OCI-LY7 (cell line): ENCODE data around the gene ZFHX3. TPM values are rescaled to one million over a fixed set of nuclear protein-coding genes. Genes with fewer than 3 reads are reported as not detected.

Experiments used
- BruUV-seq: library from RNA; stranded (reverse); fragments of 400-500 nt; replicated peaks from 2 replicates; lab custom pipeline; 2021; lab: Mats Ljungman, UMichigan
- CTCF ChIA-PET: fragments of 300-600 bp; sonication (Branson Sonifier 250); formaldehyde crosslinking; loops from one replicate; lab custom pipeline; 2022; ENCODE audit warnings: antibody characterized with exemption; ENCODE audit not compliant: unreplicated experiment; lab: Charles Lee
- POLR2A ChIA-PET: fragments of 300-600 bp; sonication (Branson Sonifier 250); formaldehyde crosslinking; loops from one replicate; lab custom pipeline; 2022; ENCODE audit warnings: antibody characterized with exemption; lab: Charles Lee
- DNase-seq: peaks from one replicate; pipeline ENCODE4 v3.0.0-alpha.2; 2015; ENCODE audit warnings: low spot score
- H2AFZ ChIP-seq: fragments of 200-600 bp; sonication (generic), shearing (Covaris generic); 2 replicates; pipeline ENCODE4 v1.6.1; 2014; ENCODE audit warnings: mild to moderate bottlenecking, antibody characterized with exemption, low read length, moderate library complexity
- H3K27ac ChIP-seq: fragments of 200-600 bp; sonication (generic); 2 replicates; pipeline ENCODE4 v1.5.1; 2014; ENCODE audit warnings: mixed run types, low read depth, mild to moderate bottlenecking, moderate library complexity, low read length, inconsistent platforms; ENCODE audit not compliant: poor library complexity, severe bottlenecking
- H3K36me3 ChIP-seq: fragments of 200-600 bp; sonication (generic); 2 replicates; pipeline ENCODE4 v1.6.1; 2014; ENCODE audit warnings: mild to moderate bottlenecking, antibody characterized with exemption, low read length, moderate library complexity, mixed read lengths; ENCODE audit not compliant: insufficient read depth
- H3K4me1 ChIP-seq: fragments of 200-600 bp; sonication (generic); 2 replicates; pipeline ENCODE4 v1.5.1; 2014; ENCODE audit warnings: mild to moderate bottlenecking, low read length; ENCODE audit not compliant: insufficient read depth, poor library complexity, severe bottlenecking
- H3K4me2 ChIP-seq: fragments of 200-600 bp; sonication (generic); 2 replicates; pipeline ENCODE4 v1.6.1; 2014; ENCODE audit warnings: mild to moderate bottlenecking, low read length
- H3K4me3 ChIP-seq: fragments of 200-600 bp; sonication (generic); 2 replicates; pipeline ENCODE4 v1.5.1; 2014; ENCODE audit warnings: mild to moderate bottlenecking, low read depth, low read length; ENCODE audit not compliant: poor library complexity, severe bottlenecking
- H3K79me2 ChIP-seq: fragments of 200-600 bp; sonication (generic); 2 replicates; pipeline ENCODE4 v1.6.1; 2016; ENCODE audit warnings: low read depth, mild to moderate bottlenecking, low read length, moderate library complexity, mixed read lengths; ENCODE audit not compliant: insufficient read depth
- H3K9me2 ChIP-seq: fragments of 200-600 bp; sonication (generic); 2 replicates; pipeline ENCODE4 v1.6.1; 2016; ENCODE audit warnings: mild to moderate bottlenecking, low read length, mixed read lengths; ENCODE audit not compliant: insufficient read depth
- H3K9me3 ChIP-seq: fragments of 200-600 bp; sonication (generic); 2 replicates; pipeline ENCODE4 v1.6.1; 2014; ENCODE audit warnings: mild to moderate bottlenecking, mixed run types, low read length, mixed read lengths
- H4K20me1 ChIP-seq: fragments of 200-600 bp; sonication (generic); 2 replicates; pipeline ENCODE4 v1.6.1; 2014; ENCODE audit warnings: mild to moderate bottlenecking, antibody characterized with exemption, low read length, moderate library complexity, mixed read lengths; ENCODE audit not compliant: insufficient read depth
- EZH2phosphoT487 ChIP-seq: fragments of 200-600 bp; sonication (generic); IDR thresholded peaks from 2 replicates; pipeline ENCODE4 v1.6.1; 2018; ENCODE audit warnings: low read depth, borderline replicate concordance, mild to moderate bottlenecking, mixed run types, antibody characterized with exemption, low read length, moderate library complexity, mixed read lengths
- intact Hi-C: fragments of 100-400 bp; cut with micrococcal nuclease; formaldehyde crosslinking; loops from one replicate; pipeline ENCODE4 v1.10.0; 2022; ENCODE audit not compliant: unreplicated experiment
- total RNA-seq, 2 experiments: library from RNA; depleted of rRNA in 1 of 2; stranded (reverse); fragments of >200 nt in 1 of 2; shearing (Covaris generic) in 1 of 2; gene quantifications; 2 replicates each; pipeline ENCODE4 v1.2.3, GENCODE V29; 2014 to 2022
- TF ChIP-seq, protein P1 (sequence below): fragments of 200-600 bp; sonication (generic); conservative IDR thresholded peaks from 2 replicates; pipeline ENCODE4 v1.5.1; 2014; ENCODE audit warnings: mild to moderate bottlenecking, antibody characterized with exemption, low read length, moderate library complexity, mixed read lengths

ZFHX3 gene
- total RNA-seq, 2 experiments from 2014 or later = 1.3 to 6.2 TPM

DNA sequence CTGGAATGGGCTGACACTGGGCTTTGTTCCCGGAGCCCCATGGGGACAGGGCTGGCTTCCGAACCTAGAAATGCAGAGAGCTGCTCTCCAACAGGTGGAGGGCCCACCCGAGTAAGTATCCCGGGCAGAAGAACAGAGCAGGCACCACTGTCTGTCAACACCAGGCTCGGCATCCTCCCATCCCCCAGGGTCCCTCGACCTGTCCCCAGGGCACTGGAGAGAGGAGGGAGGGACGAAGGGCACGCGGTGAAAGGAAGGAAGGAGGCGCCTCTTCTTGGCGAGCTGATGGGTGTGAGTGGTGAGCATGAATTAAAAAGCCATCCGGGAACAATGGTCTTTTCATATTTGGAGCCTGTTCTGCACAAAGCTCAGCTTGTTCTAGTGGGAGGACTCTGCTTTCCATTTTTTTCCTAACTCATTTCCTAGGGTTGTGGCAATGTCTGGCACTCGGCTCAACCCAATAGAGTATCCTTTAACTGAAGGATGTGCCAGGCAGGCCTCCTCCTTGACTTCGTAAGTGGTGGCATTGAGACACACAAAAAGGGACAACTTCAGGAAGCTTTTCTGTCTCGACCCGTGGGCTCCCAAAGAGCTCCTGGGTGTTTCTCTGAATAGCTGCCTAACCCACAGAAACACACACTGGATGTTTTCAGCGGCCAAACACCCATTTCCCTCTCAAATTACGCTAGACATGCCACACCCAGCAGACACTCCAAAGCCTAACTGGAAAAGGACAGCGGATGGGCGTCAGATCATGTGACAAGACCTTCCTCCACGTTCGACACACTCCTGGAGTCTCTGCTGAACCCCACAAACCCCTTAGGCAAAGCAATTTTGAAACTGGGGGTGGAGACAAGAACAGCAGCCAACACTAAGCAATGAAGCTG, 47.7 kb downstream of the ZFHX3 start:
- POLR2A ChIA-PET = no interaction called here
- DNase-seq = no peak
- TF ChIP-seq, protein P1, sequence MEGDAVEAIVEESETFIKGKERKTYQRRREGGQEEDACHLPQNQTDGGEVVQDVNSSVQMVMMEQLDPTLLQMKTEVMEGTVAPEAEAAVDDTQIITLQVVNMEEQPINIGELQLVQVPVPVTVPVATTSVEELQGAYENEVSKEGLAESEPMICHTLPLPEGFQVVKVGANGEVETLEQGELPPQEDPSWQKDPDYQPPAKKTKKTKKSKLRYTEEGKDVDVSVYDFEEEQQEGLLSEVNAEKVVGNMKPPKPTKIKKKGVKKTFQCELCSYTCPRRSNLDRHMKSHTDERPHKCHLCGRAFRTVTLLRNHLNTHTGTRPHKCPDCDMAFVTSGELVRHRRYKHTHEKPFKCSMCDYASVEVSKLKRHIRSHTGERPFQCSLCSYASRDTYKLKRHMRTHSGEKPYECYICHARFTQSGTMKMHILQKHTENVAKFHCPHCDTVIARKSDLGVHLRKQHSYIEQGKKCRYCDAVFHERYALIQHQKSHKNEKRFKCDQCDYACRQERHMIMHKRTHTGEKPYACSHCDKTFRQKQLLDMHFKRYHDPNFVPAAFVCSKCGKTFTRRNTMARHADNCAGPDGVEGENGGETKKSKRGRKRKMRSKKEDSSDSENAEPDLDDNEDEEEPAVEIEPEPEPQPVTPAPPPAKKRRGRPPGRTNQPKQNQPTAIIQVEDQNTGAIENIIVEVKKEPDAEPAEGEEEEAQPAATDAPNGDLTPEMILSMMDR = no peak
- TF ChIP-seq EZH2phosphoT487 = no peak
- no peaks in the 10 kb centered on the region for H3K36me3 ChIP-seq
- intact Hi-C loops = no loop called here
- H3K79me2 ChIP-seq = no peaks in the 10 kb centered on the region
- no peaks in the 10 kb centered on the region for H3K9me3 ChIP-seq
- no peak overlapping the region for H2AFZ ChIP-seq
- CTCF ChIA-PET = no interaction called here
- no peaks in the 10 kb centered on the region for H3K9me2 ChIP-seq
- H3K4me1 ChIP-seq = no peaks in the 10 kb centered on the region
- H3K4me2 ChIP-seq = no peak overlapping the region
- H4K20me1 ChIP-seq = no peaks in the 10 kb centered on the region
- no peak overlapping the region for H3K4me3 ChIP-seq
- no peak overlapping the region for H3K27ac ChIP-seq
- no TSS peak for BruUV-seq

DNA sequence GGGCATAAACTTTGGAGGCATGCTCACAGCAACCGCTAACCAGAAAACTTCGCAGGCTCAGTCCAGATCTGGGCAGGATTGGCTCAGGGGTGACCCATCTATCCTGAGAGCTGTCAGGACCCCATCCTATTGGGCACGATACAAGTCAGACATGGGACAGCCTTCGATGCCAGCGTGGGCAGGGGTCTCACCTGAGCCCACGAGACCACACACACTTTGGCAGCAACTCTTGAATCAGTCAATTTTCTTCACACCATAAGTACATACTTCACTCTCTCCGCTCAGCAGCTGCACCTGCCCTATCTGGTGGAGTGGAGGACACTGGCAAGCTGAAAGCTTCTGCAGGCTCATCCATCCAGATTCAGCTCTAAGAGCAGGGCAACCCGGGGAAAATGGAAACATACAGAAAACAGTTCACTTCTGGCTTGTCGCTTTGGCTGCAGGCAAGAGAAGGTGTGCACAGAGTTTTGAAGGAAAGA, 48.3 kb downstream of the ZFHX3 start:
- Histone ChIP-seq H3K27ac (no peak overlapping the region), H3K4me2 (no peak overlapping the region), H3K9me2 (no peaks in the 10 kb centered on the region), H3K36me3 (no peaks in the 10 kb centered on the region), H3K4me3 (no peak overlapping the region), H3K4me1 (no peaks in the 10 kb centered on the region), H3K79me2 (no peaks in the 10 kb centered on the region), H3K9me3 (no peaks in the 10 kb centered on the region), H4K20me1 (no peaks in the 10 kb centered on the region), H2AFZ (no peak overlapping the region)
- CTCF ChIA-PET = no interaction called here
- POLR2A ChIA-PET = no interaction called here
- intact Hi-C loops = no loop called here
- no TSS peak for BruUV-seq
- no peak for DNase-seq
- TF ChIP-seq, protein P1 = no peak
- no peak for TF ChIP-seq EZH2phosphoT487

DNA sequence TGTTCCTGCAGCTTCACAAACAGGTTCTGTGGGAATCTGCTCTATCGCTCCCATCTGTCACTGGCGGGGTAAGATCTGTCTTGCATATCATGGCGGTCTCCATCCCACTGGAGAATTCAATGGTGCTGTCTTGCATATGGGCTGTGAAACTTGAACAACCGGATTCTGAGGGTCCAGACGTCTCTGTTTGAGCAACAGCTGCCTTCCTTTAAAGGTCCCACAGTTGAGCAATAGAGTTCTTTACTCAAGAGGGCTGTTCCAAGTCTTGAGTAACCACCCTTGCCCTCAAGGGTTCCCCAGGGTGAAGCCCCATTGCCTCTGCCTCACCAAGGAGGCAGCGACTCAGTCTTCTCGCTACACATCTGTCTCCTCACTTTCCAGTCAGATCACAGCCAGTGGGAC, 50.8 kb downstream of the ZFHX3 start:
- ChIA-PET POLR2A (no interaction called here), CTCF (interaction anchor here (0.6 kb wide), 1 partner anchor 164 kb away, joined by 9 read pairs; no protein-coding TSS in a partner anchor)
- H3K27ac ChIP-seq = no peak overlapping the region
- H3K79me2 ChIP-seq = no peaks in the 10 kb centered on the region
- H3K4me1 ChIP-seq = no peaks in the 10 kb centered on the region
- TF ChIP-seq, protein P1 = no peak
- TF ChIP-seq EZH2phosphoT487 = no peak
- no peaks in the 10 kb centered on the region for H3K36me3 ChIP-seq
- no peak overlapping the region for H2AFZ ChIP-seq
- no peak for DNase-seq
- no peak overlapping the region for H3K4me2 ChIP-seq
- intact Hi-C loops = no loop called here
- no peak overlapping the region for H3K4me3 ChIP-seq
- H3K9me2 ChIP-seq = no peaks in the 10 kb centered on the region
- H4K20me1 ChIP-seq = no peaks in the 10 kb centered on the region
- H3K9me3 ChIP-seq = no peaks in the 10 kb centered on the region
- BruUV-seq = no TSS peak
